HTR-8/SVneo (cell line): ENCODE data around the gene DRGX.

Experiments
- DNase-seq: peaks from one replicate; pipeline ENCODE4 v3.0.0; 2011; ENCODE audit warnings: low spot score, mixed read lengths; ENCODE audit not compliant: insufficient read length
- FAIRE-seq: peaks from 2 replicates; lab custom pipeline; 2011; peaks lifted over from hg19 to GRCh38; lab: Jason Lieb, UNC

Gene DRGX

DNA sequence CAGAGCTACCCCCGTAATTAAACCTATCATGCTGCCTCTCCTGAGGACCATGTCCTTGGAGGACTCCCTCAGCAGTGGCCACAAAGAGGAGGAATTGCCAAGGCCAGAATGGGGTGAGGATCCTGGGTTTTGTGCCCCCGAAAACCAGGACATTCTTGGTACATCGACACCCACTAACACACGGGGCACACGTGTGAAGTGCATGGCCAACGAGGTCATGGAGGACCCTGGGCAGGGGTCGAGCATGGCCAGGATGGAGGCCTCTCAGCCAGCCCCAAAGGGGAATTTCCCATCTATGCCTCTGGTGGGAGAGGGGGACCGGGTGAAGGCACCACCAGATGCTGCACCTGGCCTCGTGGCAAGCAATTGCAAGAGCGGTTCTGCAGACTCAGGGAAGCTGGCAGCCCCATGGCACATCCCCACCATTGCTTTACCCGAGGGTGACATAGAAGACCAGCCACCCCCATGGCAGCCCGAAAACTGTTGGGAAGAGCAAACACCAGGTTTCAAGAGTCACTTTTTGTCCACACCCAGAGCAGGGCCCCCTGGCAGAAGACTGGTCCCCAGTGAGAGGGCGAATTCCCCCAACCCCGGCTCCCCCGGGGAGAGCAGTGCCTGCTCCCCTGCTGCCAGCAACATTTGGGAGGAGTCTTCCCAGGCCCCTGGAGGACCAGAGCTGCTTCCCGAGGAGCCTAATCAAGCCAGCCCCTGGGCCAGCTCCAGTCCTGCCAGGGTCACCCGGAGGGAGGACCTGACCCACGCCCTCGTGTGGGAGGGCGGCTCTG, 70.6 kb downstream of the DRGX start:
- no peak for FAIRE-seq

DNA sequence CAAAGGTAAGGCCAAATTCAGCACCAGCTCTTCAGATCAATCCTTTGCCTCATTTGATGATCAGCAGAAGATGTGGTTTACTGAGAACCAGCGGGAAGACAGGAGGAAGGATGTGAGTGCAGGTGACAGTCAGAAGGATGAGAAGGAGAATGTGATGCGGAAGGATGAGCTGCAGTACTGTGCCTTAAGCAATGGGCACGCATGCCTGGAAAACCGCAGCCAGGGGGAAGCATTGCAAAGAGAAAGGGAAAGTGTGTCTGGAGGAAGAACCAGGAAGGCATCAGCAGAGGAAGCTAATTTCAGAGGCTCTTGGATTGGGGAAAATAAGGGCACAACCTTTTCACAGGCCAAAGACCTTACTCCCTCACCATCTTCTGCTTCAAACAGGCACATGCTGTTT, 71.2 kb downstream of the DRGX start:
- DNase-seq (peak; percentile 25), FAIRE-seq (no peak)

More for the DNA sequence above, 70.6 kb downstream of the DRGX start:
- no peak for DNase-seq

DNA sequence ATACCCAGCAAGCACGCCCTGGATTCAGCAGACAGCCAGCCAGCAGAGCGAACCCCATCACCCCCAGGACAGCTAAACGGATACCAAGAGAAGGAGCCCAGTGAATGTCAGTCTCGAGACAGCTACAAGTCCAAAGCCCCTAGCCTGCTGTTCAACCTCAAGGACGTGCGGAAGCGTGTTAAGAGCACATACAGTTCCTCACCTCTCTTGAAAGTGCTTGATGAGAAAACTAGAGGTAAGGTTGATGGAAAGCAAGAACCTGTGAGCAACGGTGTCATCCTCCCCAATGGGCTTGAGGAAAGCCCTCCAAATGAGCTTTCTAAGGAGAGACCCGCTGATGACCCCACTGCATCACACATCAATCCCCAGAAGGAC, 72.0 kb downstream of the DRGX start:
- no peak for FAIRE-seq

GRCh38 chr10:49323171-49323895, 72.6 kb downstream of the DRGX start:
- no peak for DNase-seq
- no peak for FAIRE-seq

More for the DNA sequence above, 72.0 kb downstream of the DRGX start:
- no peak for DNase-seq

DNA sequence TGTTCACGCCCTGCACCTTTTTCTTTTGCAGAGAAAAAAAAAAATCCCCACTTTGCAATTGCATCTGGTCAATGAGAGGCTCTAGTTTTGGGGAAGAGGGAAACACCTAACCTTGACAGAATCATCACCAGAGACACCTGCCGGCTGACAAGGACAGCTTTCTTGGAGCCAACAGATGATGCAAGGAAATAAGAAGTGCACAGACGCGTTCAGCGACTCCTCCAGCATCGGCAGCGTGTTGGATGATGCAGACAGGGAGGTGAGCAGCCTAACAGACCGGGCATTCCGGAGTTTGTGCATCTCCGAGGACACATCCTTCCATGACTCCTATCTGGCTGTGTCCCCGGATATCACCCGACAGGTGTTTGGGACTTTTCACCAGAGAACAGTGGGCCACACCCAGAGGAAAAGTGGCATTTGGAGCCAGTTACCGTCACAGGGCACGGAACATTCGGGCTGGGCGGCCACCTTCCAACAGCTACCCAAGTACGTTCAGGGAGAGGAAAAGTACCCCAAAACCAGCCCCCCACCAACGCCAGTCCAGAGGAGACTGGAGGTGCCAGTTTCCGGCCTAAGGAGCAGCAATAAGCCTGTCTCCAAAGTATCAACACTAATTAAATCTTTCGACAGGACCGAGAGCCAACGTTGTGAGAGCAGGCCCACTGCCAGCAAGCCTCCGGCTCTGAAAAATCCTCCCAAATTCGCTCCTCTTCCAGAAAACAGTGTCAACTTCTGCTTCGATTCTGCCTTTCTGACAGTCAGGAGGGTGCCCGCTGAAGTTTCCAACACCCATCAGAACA, 73.3 kb downstream of the DRGX start:
- DNase-seq (no peak), FAIRE-seq (no peak)

DNA sequence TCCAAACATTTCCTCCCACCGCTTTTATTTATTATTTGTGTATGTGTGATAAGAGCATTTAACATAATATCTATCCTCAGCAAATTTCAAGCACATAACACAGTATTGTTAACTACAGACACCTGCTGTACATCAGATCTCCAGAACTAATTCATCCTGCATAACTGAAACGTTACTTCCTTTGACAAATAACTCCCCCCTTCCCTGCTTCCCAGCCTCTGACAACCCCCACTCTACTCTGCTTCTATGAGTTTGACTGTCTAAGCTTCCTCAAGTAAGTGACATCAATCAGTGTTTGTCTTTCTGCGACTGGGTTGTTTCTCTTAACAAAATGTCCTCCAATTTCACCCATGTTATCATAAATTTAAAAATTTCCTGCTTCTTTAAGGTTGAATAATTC, 74.9 kb downstream of the DRGX start:
- no peak for DNase-seq
- no peak for FAIRE-seq

DNA sequence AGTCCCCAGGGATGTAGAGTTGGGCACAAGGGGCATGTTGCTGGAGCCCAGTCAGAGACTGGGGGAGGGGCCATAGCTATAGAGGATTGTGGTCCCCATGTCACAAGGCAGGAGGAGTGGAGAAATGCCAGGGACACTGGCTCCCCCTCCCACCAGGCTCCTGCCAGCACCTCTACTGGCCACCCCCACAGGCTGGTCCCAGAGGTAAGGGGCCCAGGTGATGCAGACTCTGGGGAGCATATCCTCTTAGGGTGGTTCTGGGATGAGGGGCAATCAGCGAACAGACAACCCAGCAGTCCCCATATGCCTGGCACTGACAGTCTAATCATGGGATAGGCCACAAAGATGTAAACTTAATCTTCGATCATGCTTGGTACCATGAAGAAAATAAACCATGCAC, 75.7 kb downstream of the DRGX start:
- FAIRE-seq: no peak
- no peak for DNase-seq

DNA sequence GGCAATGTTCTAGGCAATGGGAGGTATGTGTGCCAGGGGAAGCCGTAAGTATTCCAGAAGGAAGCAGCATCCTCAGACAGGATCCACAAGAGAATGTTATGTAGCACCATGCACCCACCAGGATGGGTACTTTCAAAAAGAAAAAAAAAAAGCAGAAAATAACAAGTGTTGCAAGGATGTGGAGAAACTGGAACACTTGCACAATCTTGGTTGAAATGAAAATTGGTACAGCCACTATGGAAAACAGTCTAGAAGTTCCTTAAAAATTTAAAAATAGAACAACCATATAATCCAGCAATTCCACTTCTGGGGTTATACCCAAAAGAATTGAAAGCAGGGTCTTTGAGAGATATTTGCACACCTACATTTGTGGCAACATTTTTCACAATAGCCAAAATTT, 76.7 kb downstream of the DRGX start:
- no peak for FAIRE-seq
- no peak for DNase-seq

DNA sequence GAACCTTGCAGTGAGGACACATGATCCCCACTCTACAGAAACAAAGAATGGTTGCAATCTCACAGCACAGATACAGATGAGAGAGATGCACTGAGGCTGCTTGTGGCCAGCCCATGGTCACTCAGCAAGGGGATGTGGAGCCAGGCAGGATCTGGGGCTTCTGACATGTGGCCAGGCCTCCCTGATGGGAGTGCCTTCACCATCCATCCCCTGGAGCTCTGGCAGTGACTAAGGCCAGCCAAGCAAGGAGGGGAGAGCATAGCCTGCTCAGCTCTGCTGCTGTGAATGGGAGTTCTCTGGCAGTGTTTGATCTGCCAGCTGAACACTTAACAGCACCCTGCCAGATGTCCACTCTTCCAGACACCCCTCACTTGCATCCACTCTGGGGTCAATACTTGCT, 77.1 kb downstream of the DRGX start:
- DNase-seq (no peak), FAIRE-seq (no peak)

- no peak for FAIRE-seq
Measured at GRCh38 chr10:49318028-49318427, 77.9 kb downstream of the DRGX start.

DNA sequence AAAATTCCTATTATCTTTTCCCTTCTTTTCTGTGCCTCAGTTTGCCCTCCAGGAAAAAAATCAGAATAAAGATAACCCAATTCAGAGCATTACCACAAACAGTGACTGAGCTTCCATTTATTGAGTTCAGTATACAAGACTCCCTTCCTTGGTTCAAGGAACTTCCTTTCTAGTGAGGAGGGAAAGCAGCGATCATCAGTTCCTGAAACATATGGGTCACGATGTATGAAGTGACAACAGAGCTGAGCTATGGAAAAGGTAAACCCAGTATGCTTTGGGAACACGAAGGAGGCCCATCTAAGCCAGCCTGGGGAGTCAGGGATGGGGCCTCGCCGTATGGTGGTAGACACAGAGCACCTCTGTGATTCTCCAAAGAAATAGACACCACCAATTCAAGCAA, 81.1 kb downstream of the DRGX start:
- no peak for DNase-seq
- FAIRE-seq: no peak

More at GRCh38 chr10:49318028-49318427, 77.9 kb downstream of the DRGX start:
- no peak for DNase-seq
